ENCODE results near the gene ERF. TPM values are rescaled to one million over a fixed set of nuclear protein-coding genes. Genes with fewer than 3 reads are reported as not detected.
A peak's percentile ranks its signal among the peaks of the same experiment; 100 is the strongest.

The ERF gene
- total and polyA plus RNA-seq, 2 donors: 17.9 to 50.9 TPM

DNA sequence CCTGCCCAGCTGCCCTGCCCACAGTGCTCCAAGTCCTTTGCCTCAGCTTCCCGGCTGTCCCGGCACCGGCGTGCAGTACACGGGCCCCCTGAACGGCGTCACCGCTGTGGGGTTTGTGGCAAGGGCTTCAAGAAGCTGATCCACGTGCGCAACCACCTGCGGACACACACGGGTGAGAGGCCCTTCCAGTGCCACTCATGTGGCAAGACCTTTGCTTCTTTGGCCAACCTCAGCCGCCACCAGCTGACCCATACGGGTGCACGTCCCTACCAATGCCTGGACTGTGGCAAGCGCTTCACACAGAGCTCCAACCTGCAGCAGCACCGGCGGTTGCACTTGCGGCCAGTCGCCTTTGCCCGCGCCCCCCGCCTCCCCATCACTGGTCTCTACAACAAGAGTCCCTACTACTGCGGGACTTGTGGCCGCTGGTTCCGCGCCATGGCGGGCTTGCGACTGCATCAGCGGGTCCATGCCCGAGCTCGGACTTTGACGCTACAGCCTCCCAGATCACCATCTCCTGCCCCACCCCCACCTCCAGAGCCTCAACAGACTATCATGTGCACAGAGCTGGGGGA lies 29.1 kb downstream of the ERF start:
- 95% methylated on average over 33 of the region's 33 CpGs for WGBS
- peaks cover 12% of the 10 kb centered on the region for H3K36me3 ChIP-seq (ENCODE audit: insufficient read depth)
- no peak overlapping the region for H3K27ac ChIP-seq (ENCODE audit: low read depth)
- H3K4me3 ChIP-seq (ENCODE audit: low read depth, low read length): no peak overlapping the region
- H3K4me1 ChIP-seq (ENCODE audit: insufficient read depth): peaks cover 2% of the 10 kb centered on the region
- no peak for DNase-seq (ENCODE audit: extremely low spot score)

DNA sequence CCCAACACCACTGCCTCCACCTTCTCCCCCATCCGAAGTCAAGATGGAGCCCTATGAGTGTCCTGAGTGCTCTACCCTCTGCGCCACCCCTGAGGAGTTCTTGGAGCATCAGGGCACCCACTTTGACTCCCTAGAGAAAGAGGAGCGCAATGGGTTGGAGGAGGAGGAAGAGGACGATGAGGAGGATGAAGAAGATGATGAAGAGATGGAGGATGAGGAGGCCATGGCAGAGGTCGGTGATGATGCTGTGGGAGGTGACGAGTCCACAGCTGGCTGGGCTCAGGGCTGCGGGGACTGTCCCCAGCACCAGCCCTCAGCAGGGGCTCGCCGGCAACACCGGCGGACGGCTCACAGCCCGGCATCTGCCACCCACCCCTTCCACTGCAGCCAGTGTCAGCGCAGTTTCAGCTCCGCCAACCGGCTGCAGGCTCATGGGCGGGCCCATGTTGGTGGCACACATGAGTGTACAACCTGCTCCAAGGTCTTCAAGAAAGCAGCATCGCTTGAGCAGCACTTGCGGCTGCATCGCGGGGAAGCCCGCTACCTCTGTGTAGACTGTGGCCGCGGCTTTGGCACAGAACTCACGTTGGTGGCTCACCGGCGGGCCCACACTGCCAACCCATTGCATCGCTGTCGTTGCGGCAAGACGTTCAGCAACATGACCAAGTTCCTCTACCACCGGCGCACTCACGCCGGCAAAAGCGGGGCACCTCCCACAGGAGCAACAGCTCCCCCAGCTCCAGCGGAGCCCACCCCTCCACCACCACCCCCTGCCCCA lies 29.8 kb downstream of the ERF start:
- DNase-seq (ENCODE audit: extremely low spot score): no peak
- H3K36me3 ChIP-seq (ENCODE audit: insufficient read depth): peaks cover 12% of the 10 kb centered on the region

GRCh38 chr19:42220751-42221097 lies 34.2 kb downstream of the ERF start:
- no peak overlapping the region for H3K27ac ChIP-seq (ENCODE audit: low read depth)
- peaks cover 6% of the 10 kb centered on the region for H3K4me1 ChIP-seq (ENCODE audit: insufficient read depth)
- no peak for DNase-seq (ENCODE audit: extremely low spot score)
- H3K36me3 ChIP-seq (ENCODE audit: insufficient read depth): peaks cover 8% of the 10 kb centered on the region
- WGBS: 1% methylated on average over 6 of the region's 6 CpGs
- H3K4me3 ChIP-seq (ENCODE audit: low read depth, low read length): peak overlapping the region; percentile 71

More for the DNA sequence above, 29.8 kb downstream of the ERF start:
- 95% methylated on average over 37 of the region's 37 CpGs for WGBS
- no peak overlapping the region for H3K4me3 ChIP-seq (ENCODE audit: low read depth, low read length)
- H3K27ac ChIP-seq (ENCODE audit: low read depth): no peak overlapping the region
- peaks cover 2% of the 10 kb centered on the region for H3K4me1 ChIP-seq (ENCODE audit: insufficient read depth)

DNA sequence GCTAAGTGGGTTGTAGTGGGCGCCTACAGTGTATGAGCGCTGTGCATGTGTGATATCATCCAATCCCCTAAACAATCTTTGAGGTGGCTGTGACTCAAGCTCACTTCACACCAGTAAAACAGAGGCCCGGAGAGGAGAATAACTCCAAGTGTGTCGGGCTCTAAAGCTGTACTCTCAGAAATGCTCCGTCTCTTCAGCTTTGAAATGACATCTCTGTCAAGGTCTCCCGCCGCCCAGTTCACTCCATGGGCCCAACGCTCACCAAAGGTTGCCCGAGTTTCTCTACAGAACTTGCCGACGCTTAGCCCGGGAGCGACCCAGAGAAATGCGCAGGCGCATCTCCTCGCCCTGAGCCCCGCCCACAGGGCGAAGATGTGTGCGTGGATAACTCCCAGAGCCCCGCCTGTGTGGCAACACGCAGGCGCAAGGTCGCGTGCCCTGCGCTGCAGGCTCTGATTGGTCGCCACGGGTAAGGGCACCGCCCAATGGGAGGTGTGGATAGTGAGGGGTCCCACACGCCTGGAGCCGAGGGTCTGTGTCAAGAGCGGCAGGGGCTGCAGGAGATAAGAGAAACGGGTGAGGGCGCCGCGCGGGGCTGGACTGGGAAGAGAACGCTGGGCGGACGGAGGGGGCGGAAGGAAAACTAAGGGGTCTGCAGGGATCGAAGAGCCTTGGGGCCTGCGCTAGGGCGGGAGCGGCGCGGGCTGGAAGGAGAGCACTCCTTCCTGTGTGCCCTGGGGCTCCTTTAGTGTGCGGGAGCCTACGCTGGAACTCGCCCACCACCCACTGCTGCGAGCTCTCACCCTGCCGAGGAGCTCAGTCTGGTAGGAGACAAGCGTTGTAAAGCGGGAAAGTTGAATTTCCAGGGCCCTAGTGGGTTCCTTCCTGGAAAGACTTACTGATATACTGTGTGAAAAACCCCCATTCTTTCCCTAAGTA lies 34.8 kb downstream of the ERF start, which contains the start of gene ZNF526:
TSS of gene ZNF526 (plus strand) at position 501 of the 939 bp plus-strand sequence. CDS start 4,092 bp downstream, outside the sequence.
- peaks cover 6% of the 10 kb centered on the region for H3K4me1 ChIP-seq (ENCODE audit: insufficient read depth)
- peak within 1 kb of the TSS; percentile 71 for H3K4me3 ChIP-seq (ENCODE audit: low read depth, low read length)
- under 1% methylated on average over 53 of the region's 53 CpGs for WGBS
- peak within 1 kb of the TSS; percentile 33 for H3K27ac ChIP-seq (ENCODE audit: low read depth)
- peaks cover 4% of the 10 kb centered on the region for H3K36me3 ChIP-seq (ENCODE audit: insufficient read depth)
- DNase-seq (ENCODE audit: extremely low spot score): peak; percentile 89

DNA sequence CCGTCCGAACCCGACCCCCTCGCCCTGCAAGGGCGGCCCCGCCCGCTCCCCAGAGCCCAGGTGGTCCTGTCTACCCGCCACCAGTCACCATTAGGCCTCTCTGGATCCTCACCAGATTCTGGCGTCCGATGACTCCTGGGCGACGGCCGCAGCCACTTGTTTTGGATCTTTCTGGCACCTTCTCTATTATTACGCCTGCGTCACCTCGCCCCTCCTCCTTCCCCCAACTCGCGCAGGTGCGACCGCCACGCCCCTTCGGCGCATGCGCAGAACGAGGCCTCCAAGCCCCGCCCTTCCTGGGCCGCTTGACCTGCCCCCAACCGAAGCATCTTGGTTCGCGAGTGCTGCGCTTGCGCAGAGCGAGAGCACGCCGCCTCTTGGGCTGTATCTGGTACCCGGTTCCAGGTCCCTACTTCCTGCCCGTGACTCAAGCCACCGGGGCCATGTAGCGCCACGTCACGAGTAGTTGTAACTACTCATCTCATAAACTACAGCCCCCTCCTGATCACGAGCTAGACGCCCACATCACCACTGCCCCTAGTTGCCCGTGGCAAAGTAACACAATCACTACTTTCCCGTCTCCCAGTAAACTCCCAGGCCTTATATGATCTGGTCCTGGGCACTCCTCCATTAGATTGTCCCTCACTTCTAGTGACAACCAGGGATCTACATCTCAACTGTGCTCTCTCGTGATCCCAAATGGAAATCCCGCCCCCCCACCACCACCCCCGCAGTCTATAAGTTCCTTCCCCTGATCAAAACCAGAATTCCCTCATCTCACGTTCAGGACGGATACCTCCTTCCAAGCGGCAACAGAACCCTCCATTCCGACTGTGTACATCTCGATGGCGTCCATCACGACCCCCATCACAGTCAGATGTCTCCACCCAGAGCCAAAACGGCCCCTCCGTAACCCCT lies 37.1 kb downstream of the ERF start, which contains the start of gene DEDD2:
TSS of gene DEDD2 (minus strand) at position 158 of the 918 bp plus-strand sequence. CDS start 670 bp downstream, outside the sequence.
- no peaks in the 10 kb centered on the region for H3K36me3 ChIP-seq (ENCODE audit: insufficient read depth)
- peak; percentile 86 for DNase-seq (ENCODE audit: extremely low spot score)
- peak within 1 kb of the TSS; percentile 88 for H3K27ac ChIP-seq (ENCODE audit: low read depth)
- H3K4me1 ChIP-seq (ENCODE audit: insufficient read depth): peaks cover 6% of the 10 kb centered on the region
- WGBS: 17% methylated on average over 57 of the region's 57 CpGs
- peak within 1 kb of the TSS; percentile 93 for H3K4me3 ChIP-seq (ENCODE audit: low read depth, low read length)

GRCh38 chr19:42216653-42217519 lies 38.0 kb downstream of the ERF start:
- H3K27ac ChIP-seq (ENCODE audit: low read depth): peak overlapping the region; percentile 88
- H3K36me3 ChIP-seq (ENCODE audit: insufficient read depth): no peaks in the 10 kb centered on the region
- 3% methylated on average over 79 of the region's 79 CpGs for WGBS
- H3K4me3 ChIP-seq (ENCODE audit: low read depth, low read length): peak overlapping the region; percentile 93
- H3K4me1 ChIP-seq (ENCODE audit: insufficient read depth): peaks cover 6% of the 10 kb centered on the region
- DNase-seq (ENCODE audit: extremely low spot score): no peak

- Histone ChIP-seq H3K27ac (ENCODE audit: low read depth) (no peak overlapping the region), H3K4me1 (ENCODE audit: insufficient read depth) (peaks cover 3% of the 10 kb centered on the region), H3K36me3 (ENCODE audit: insufficient read depth) (no peaks in the 10 kb centered on the region), H3K4me3 (ENCODE audit: low read depth, low read length) (no peak overlapping the region)
- no peak for DNase-seq (ENCODE audit: extremely low spot score)
- WGBS: 85% methylated on average over 11 of the region's 11 CpGs
These were observed 40.0 kb downstream of the ERF start for GRCh38 chr19:42214810-42215485.

- Histone ChIP-seq H3K27ac (ENCODE audit: low read depth) (no peak overlapping the region), H3K4me3 (ENCODE audit: low read depth, low read length) (no peak overlapping the region), H3K36me3 (ENCODE audit: insufficient read depth) (peaks cover 3% of the 10 kb centered on the region), H3K4me1 (ENCODE audit: insufficient read depth) (peaks cover 1% of the 10 kb centered on the region)
- 92% methylated on average over 1 of the region's 1 CpG for WGBS
- no peak for DNase-seq (ENCODE audit: extremely low spot score)
These were observed 42.0 kb downstream of the ERF start for GRCh38 chr19:42212886-42213285.

DNA sequence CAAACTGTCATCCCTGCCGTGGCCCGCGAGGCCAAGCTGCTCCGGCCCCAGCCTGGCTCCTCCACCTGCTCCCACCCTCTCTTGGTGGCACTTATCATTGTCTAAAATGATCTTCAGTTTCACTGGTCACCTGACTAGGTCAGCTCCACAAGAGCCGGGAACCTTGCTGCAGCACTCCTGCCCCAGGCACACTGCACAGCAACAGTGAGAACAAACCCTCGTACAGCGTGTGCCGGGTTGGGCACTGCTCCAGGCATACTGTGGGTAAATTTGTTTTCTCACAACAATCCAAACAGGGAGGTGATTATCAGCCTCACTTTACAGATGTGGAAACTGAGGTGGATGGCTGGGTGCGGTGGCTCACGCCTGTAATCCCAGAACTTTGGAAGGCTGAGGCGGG lies 46.3 kb downstream of the ERF start:
- no peak for DNase-seq (ENCODE audit: extremely low spot score)
- Histone ChIP-seq H3K27ac (ENCODE audit: low read depth) (no peak overlapping the region), H3K4me3 (ENCODE audit: low read depth, low read length) (no peak overlapping the region), H3K36me3 (ENCODE audit: insufficient read depth) (peaks cover 6% of the 10 kb centered on the region), H3K4me1 (ENCODE audit: insufficient read depth) (no peaks in the 10 kb centered on the region)
- WGBS: 92% methylated on average over 11 of the region's 11 CpGs

- Histone ChIP-seq H3K36me3 (ENCODE audit: insufficient read depth) (peaks cover 7% of the 10 kb centered on the region), H3K4me3 (ENCODE audit: low read depth, low read length) (no peak overlapping the region), H3K4me1 (ENCODE audit: insufficient read depth) (no peaks in the 10 kb centered on the region), H3K27ac (ENCODE audit: low read depth) (no peak overlapping the region)
- DNase-seq (ENCODE audit: extremely low spot score): no peak
- 79% methylated on average over 6 of the region's 6 CpGs for WGBS
These were observed 47.1 kb downstream of the ERF start for GRCh38 chr19:42207767-42208271.

GRCh38 chr19:42206871-42207755 lies 47.8 kb downstream of the ERF start:
- H3K4me3 ChIP-seq (ENCODE audit: low read depth, low read length): no peak overlapping the region
- no peak overlapping the region for H3K27ac ChIP-seq (ENCODE audit: low read depth)
- no peaks in the 10 kb centered on the region for H3K4me1 ChIP-seq (ENCODE audit: insufficient read depth)
- no peak for DNase-seq (ENCODE audit: extremely low spot score)
- WGBS: 86% methylated on average over 14 of the region's 14 CpGs
- peaks cover 7% of the 10 kb centered on the region for H3K36me3 ChIP-seq (ENCODE audit: insufficient read depth)
